VCaP (cell line): ENCODE data around the gene RPS24.
"Not testable (repeated sequence)": the region's sequence is repeated elsewhere in the genome, so short reads cannot be mapped to it uniquely, and the experiment has no call there.

Source experiments
- H3K27ac ChIP-seq: fragments of 450-650 bp; 2 replicates; pipeline ENCODE4 v1.5.1; 2017
- TF ChIP-seq, protein P1 (sequence below): fragments of 450-650 bp; conservative IDR thresholded peaks from 2 replicates; pipeline ENCODE4 v1.5.1; 2017; ENCODE audit warnings: mild to moderate bottlenecking, moderate library complexity

The RPS24 gene

DNA sequence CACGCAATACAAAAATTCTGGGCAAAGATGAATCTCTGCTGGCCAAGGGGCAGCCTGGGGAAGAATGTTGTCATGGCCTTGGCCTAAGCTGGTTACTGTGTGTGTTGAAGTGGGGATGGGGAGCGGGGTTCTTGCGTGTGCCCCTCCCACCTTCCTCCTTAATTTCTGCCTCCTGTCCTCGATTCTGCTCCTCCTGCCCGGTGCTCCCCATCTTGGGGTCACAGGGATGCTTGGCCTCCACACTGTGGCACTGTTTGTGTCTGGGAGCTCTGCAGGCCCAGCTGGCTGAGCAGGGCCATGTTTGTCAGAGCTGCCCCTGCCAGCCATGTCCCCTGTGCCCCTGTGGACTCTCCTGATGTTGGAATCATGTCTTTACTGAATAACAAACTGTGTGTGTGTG lies 37.1 kb downstream of the RPS24 start:
- TF ChIP-seq, protein P1, sequence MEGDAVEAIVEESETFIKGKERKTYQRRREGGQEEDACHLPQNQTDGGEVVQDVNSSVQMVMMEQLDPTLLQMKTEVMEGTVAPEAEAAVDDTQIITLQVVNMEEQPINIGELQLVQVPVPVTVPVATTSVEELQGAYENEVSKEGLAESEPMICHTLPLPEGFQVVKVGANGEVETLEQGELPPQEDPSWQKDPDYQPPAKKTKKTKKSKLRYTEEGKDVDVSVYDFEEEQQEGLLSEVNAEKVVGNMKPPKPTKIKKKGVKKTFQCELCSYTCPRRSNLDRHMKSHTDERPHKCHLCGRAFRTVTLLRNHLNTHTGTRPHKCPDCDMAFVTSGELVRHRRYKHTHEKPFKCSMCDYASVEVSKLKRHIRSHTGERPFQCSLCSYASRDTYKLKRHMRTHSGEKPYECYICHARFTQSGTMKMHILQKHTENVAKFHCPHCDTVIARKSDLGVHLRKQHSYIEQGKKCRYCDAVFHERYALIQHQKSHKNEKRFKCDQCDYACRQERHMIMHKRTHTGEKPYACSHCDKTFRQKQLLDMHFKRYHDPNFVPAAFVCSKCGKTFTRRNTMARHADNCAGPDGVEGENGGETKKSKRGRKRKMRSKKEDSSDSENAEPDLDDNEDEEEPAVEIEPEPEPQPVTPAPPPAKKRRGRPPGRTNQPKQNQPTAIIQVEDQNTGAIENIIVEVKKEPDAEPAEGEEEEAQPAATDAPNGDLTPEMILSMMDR: no peak
- no peak overlapping the region for H3K27ac ChIP-seq

DNA sequence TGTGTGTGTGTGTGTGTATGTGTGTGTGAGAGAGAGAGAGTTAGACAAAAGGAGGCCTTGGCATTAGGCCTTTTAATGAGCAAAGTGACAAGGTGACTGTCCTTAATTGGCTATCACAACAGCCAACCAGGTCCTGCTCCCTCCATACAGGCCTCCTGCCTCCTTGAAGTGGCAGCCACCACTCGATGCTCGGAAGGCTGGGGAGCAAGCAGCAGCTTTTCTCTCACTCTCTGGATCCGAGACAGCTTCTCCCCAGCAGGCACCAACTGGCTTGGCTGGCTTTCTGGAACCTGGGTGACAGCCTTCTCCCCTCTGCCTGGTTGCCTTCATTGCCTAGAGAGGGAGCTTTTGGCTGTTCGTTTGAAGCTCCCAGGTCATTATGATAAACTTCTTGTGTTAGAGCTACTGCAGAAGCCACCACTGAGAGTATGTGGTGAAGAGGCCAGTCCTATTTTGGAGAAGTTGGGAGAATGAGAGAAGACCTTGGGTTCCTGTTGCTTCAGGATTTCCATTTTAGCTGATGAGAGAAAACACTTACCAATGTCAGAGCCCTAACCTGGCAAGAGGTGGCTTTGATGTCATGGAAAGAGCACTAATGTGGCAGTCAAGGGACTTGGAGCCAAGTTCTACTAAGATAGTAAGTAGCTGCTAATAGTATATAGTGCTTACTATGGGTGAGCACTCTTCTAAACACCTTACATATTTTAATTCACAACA lies 37.6 kb downstream of the RPS24 start:
- TF ChIP-seq, protein P1: no peak

DNA sequence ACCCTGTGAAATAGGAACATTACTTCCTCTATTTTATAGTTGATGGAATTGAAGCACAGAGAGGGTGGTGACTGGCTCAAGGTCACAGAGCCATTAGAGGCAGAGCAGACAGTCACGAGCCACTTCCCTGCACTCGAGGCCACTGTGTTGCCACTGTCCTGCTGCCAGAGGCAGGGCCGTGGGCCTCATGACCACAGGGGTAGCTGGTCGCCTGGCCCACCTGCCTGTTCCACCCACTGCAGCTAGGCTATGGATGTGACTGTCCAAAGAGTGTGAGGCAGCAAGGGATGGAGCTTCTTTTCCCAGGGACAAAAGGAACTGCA lies 38.2 kb downstream of the RPS24 start:
- no peak overlapping the region for H3K27ac ChIP-seq
- TF ChIP-seq, protein P1: no peak

More for the DNA sequence above, 37.6 kb downstream of the RPS24 start:
- no peak overlapping the region for H3K27ac ChIP-seq

DNA sequence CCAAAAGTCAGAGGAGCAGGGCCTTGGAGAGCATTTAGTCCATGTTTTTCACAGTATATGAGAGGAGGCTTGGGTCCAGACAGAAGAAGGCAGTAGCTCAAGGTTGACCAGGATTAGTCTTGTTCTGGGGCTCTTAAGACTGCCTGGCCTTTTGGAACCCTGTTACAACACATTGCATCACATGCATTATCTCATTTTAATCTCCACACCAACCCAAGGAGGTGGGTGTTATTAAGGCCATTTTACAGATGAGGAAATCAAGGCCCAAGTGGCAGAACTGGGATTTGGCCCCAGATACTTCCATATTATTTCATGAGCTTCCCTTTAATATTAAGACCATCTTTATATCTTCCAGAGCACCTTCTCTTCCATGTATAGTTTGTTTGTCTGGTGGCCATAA lies 38.8 kb downstream of the RPS24 start:
- no peak overlapping the region for H3K27ac ChIP-seq
- TF ChIP-seq, protein P1: no peak

DNA sequence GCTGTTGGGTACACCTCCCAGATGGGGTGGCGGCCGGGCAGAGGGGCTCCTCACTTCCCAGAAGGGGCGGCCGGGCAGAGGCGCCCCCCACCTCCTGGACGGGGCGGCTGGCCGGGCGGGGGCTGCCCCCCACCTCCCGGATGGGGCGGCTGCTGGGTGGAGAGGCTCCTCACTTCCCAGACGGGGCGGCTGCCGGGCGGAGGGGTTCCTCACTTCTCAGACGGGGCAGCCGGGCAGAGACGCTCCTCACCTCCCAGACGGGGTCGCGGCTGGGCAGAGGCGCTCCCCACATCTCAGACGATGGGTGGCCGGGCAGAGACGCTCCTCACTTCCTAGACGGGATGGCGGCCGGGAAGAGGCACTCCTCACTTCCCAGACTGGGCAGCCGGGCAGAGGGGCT lies 42.1 kb downstream of the RPS24 start:
- H3K27ac ChIP-seq: not testable (repeated sequence)

DNA sequence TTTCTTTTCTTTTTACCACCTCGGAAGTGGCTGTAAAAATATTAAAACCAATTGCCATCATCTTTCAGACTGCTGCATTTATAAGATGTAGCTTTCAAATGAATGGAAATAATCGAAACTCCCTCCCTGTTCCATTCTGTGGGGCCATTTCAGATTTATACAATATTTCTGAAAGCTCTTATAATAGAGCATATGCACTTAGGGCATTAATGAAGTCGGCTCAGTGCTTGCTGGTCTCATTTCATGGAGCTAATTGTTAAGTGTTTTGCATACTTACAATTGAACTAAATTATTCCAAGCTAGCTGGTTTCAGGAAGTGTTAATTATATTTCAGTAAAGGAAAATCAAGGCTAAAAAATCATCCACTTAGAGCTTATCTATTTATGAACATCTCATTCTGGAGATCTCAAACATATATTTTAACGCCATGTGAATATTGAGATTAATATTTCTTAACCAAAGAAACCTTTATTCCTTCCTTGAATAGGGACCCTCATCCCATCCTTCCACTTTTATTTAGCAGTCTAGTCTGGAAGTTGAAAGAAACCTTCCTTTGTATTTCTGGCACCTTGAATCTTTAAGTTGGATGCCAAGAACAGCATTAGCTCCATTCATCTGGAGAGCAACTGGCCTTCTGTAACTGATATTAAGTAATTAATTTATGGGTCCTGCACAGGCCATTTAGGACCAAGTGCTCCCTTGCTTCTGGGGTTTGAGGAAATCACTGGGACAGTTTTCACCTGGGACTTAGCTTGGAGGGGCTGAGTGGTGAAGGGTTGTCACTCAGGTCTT lies 45.1 kb downstream of the RPS24 start:
- TF ChIP-seq, protein P1: no peak
- no peak overlapping the region for H3K27ac ChIP-seq

DNA sequence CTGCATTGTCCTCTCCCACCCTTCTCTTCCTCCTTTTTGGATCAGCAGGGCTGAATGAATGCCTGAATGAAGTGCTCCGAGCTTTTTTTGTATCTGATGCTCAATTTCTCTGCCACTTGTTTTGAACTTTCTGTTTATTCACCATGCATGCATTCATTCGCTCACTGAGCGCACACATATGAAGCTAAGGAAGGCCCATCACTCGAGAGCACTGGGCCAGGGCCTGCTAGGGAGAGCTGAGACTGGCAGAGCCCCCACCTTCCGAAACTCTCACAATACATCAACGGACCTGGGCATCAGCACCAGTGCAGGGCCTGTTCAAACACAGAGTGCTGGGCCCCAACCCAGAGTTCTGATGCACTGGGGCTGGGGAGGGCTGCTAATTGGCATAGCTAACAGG lies 45.7 kb downstream of the RPS24 start:
- TF ChIP-seq, protein P1: no peak
- H3K27ac ChIP-seq: no peak overlapping the region

DNA sequence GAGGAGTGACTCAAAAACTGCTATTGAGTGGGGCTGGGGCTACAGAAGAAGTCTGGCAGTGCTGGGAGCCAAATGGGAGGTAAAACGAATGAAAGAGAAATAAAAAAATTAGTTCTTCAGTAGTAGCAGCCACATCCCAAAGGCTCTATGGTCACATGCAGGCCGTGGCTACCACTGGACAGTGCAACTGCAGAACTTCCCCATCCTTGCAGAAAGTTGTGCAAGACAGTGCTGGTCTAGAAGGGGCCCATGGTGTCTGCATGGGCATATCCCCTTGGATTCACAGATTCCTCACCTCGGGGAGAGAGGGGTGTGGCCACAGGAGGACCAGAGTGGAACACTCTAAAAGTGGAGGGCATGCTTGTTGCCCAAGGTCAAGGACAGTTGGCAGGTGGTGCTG lies 47.6 kb downstream of the RPS24 start:
- TF ChIP-seq, protein P1: no peak
- no peak overlapping the region for H3K27ac ChIP-seq
